Osteoblast (primary cell): ENCODE measurements around the gene APOC3. TPM values are rescaled to one million over a fixed set of nuclear protein-coding genes. Genes with fewer than 3 reads are reported as not detected.
A peak's percentile ranks its signal among the peaks of the same experiment; 100 is the strongest.

Source experiments
- DNase-seq: peaks from one replicate; pipeline ENCODE4 v3.0.0; 2011; ENCODE audit warnings: low spot score, mixed read lengths; ENCODE audit not compliant: insufficient read length; ENCODE audit errors: missing footprints
- H2AFZ ChIP-seq: 2 replicates; pipeline ENCODE4 v1.6.0; 2011; ENCODE audit warnings: mild to moderate bottlenecking, low read length
- H3K27ac ChIP-seq: 2 replicates; pipeline ENCODE4 v1.5.1; 2011; ENCODE audit warnings: mild to moderate bottlenecking, low read depth, low read length, moderate library complexity
- H3K27me3 ChIP-seq: 2 replicates; pipeline ENCODE4 v1.6.0; 2012; ENCODE audit warnings: mild to moderate bottlenecking, control low read depth, inconsistent platforms, low read length, moderate library complexity; ENCODE audit not compliant: insufficient read depth
- H3K36me3 ChIP-seq: 2 replicates; pipeline ENCODE4 v1.5.1; 2011; ENCODE audit warnings: mild to moderate bottlenecking, low read length, control low read depth, moderate library complexity; ENCODE audit not compliant: insufficient read depth
- H3K4me1 ChIP-seq: 2 replicates; pipeline ENCODE4 v1.5.1; 2011; ENCODE audit warnings: mild to moderate bottlenecking, low read length, control low read depth, moderate library complexity; ENCODE audit not compliant: insufficient read depth
- H3K4me2 ChIP-seq: 2 replicates; pipeline ENCODE4 v1.6.0; 2011; ENCODE audit warnings: mild to moderate bottlenecking, low read length; ENCODE audit not compliant: insufficient read depth
- H3K4me3 ChIP-seq: fragments of 200-600 bp; sonication (generic); 3 replicates; pipeline ENCODE4 v1.5.1; 2012; ENCODE audit warnings: mild to moderate bottlenecking, low read length, inconsistent platforms; ENCODE audit not compliant: insufficient read depth
- H3K79me2 ChIP-seq: 2 replicates; pipeline ENCODE4 v1.6.0; 2012; ENCODE audit warnings: mild to moderate bottlenecking, low read length, control low read depth, inconsistent platforms; ENCODE audit not compliant: insufficient read depth
- H3K9me3 ChIP-seq: 2 replicates; pipeline ENCODE4 v1.5.1; 2011; ENCODE audit warnings: low read depth, low read length, control low read depth
- H4K20me1 ChIP-seq: 2 replicates; pipeline ENCODE4 v1.6.0; 2012; ENCODE audit warnings: mild to moderate bottlenecking, low read length, control low read depth; ENCODE audit not compliant: insufficient read depth
- total RNA-seq: library from RNA; depleted of rRNA; stranded (reverse); fragments of >200 nt; gene quantifications from 2 replicates; pipeline ENCODE4 v1.2.3, GENCODE V29; 2012
- TF ChIP-seq, protein P1 (sequence below): IDR thresholded peaks from 2 replicates; pipeline ENCODE4 v1.5.1; 2011; ENCODE audit warnings: mild to moderate bottlenecking, low read depth, low read length, moderate library complexity; ENCODE audit errors: extremely low read depth

APOC3 gene
- total RNA-seq, 1 donor, result not detected

DNA sequence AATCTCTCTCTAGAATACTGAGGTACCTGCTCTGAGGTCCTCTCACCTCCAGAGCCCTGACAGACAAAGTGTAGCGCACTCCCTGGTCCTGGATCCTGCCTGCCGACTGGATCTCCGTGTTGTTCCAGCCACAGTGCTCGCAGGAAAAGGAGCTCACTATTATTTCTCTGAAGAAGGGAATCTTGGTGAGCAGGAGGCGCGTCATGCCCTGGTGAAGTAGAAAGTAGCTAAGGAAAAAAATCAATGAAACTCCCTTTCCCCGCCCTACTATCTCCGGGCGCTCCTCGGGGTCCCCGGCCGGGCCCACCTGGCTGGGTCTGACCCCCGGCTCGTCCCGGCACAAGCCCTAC, 42.3 kb upstream of the APOC3 start:
- DNase-seq, result peak; percentile 38
- TF ChIP-seq, protein P1, sequence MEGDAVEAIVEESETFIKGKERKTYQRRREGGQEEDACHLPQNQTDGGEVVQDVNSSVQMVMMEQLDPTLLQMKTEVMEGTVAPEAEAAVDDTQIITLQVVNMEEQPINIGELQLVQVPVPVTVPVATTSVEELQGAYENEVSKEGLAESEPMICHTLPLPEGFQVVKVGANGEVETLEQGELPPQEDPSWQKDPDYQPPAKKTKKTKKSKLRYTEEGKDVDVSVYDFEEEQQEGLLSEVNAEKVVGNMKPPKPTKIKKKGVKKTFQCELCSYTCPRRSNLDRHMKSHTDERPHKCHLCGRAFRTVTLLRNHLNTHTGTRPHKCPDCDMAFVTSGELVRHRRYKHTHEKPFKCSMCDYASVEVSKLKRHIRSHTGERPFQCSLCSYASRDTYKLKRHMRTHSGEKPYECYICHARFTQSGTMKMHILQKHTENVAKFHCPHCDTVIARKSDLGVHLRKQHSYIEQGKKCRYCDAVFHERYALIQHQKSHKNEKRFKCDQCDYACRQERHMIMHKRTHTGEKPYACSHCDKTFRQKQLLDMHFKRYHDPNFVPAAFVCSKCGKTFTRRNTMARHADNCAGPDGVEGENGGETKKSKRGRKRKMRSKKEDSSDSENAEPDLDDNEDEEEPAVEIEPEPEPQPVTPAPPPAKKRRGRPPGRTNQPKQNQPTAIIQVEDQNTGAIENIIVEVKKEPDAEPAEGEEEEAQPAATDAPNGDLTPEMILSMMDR, result no peak
- peak overlapping the region; percentile 92 for H3K4me3 ChIP-seq

DNA sequence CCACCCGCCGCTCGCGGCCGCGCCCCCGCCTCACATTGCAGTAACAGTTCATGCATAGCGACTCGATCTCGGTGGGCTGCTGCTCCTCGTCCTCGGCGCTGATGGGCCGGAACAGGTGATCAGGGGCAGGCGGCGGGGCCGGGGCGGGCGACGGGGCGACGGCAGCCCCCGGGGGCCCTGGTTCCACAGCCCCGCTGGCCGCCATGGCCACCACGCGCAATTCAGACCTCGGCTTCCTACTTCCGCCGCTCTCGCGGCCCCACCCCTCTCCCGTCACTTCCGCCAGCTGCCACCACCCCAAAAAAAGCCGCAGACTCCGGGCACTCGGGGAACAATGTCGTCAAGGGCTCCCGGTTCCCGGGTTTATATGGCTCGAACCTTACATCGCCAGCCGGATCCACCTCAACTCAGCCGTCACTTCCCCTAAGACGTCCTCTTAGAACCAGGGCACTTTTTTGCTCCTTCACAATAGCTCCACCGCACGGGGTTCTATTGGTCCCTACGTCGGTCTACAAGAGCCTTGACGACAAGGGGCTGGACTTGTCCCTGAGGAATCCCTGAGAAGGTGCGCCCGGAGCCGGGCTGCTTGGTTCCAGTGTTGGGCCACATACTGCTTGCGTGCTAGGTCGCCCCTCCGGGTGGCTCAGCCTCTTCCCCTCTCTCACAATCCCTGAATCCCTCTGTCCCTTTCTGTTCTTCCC, 41.8 kb upstream of the APOC3 start, which contains the start of gene ZPR1:
Gene ZPR1, minus strand, starts transcription at position 238 of the 701 bp plus-strand sequence. Its CDS starts 33 bp downstream, at position 205.
- H3K27me3 ChIP-seq, result no peaks in the 10 kb centered on the region
- H3K4me1 ChIP-seq, result peaks cover 39% of the 10 kb centered on the region
- H4K20me1 ChIP-seq, result no peaks in the 10 kb centered on the region
- DNase-seq, result peak; percentile 98
- peak within 1 kb of the TSS; percentile 97 for H2AFZ ChIP-seq
- H3K9me3 ChIP-seq, result no peaks in the 10 kb centered on the region
- H3K79me2 ChIP-seq, result peaks cover 39% of the 10 kb centered on the region
- H3K27ac ChIP-seq, result peak within 1 kb of the TSS; percentile 97
- peaks cover 38% of the 10 kb centered on the region for H3K36me3 ChIP-seq
- H3K4me3 ChIP-seq, result peak within 1 kb of the TSS; percentile 92
- TF ChIP-seq, protein P1, result no peak
- peak within 1 kb of the TSS; percentile 93 for H3K4me2 ChIP-seq

More for the DNA sequence above, 42.3 kb upstream of the APOC3 start:
- H2AFZ ChIP-seq, result peak overlapping the region; percentile 28
- H3K36me3 ChIP-seq, result peaks cover 43% of the 10 kb centered on the region
- no peaks in the 10 kb centered on the region for H4K20me1 ChIP-seq
- no peaks in the 10 kb centered on the region for H3K9me3 ChIP-seq
- peaks cover 39% of the 10 kb centered on the region for H3K4me1 ChIP-seq
- no peaks in the 10 kb centered on the region for H3K27me3 ChIP-seq
- peaks cover 39% of the 10 kb centered on the region for H3K79me2 ChIP-seq
- H3K4me2 ChIP-seq, result peak overlapping the region; percentile 93
- H3K27ac ChIP-seq, result peak overlapping the region; percentile 97

DNA sequence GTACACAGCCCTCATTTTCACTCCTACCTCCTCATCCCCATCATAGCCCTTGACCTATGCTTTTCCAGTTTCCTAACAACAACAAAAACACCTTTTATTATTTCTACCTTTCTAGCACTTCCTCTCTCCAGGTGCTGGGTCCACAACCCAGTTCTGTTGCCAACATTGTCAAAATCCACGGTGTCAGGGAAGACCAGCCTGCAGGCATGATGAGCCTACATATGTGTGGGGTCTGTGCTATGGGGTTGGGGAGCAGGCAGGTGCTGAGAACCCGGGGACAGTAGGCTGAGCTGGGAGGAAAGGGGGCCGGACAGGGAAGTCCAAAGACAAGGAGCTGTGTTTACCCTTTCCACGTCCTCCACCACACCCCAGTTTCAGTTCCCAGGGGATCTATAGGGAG, 41.2 kb upstream of the APOC3 start:
- Histone ChIP-seq H3K9me3 (no peaks in the 10 kb centered on the region), H3K27me3 (no peaks in the 10 kb centered on the region), H3K36me3 (peaks cover 32% of the 10 kb centered on the region), H3K4me3 (peak overlapping the region; percentile 92), H4K20me1 (no peaks in the 10 kb centered on the region), H3K4me2 (peak overlapping the region; percentile 93), H3K79me2 (peaks cover 34% of the 10 kb centered on the region), H3K4me1 (peaks cover 39% of the 10 kb centered on the region), H3K27ac (peak overlapping the region; percentile 97), H2AFZ (peak overlapping the region; percentile 97)
- DNase-seq, result no peak
- TF ChIP-seq, protein P1, result no peak

DNA sequence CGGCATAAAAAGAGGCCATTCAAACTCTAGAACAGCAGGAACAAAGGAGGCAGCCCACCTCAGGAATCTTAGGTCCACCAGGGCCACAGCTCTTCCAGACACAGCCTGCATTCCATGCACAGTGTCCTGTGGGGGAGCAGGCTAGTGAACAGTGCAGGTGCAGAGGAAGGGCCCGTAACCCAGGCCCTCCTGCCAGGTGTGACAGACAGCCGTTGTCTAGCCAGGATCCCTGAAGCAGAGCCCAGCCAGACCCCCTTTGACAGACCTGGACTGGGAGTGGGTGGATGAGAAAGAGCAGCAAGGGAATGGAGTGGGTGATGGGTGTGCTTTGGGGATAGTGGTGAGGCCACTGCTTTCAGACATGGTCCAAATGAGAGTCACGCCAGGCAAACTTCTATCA, 40.7 kb upstream of the APOC3 start:
- H3K36me3 ChIP-seq, result peaks cover 27% of the 10 kb centered on the region
- no peak overlapping the region for H3K4me3 ChIP-seq
- H3K4me1 ChIP-seq, result peaks cover 42% of the 10 kb centered on the region
- TF ChIP-seq, protein P1, result no peak
- peak overlapping the region; percentile 93 for H3K4me2 ChIP-seq
- H3K9me3 ChIP-seq, result no peaks in the 10 kb centered on the region
- DNase-seq, result peak; percentile 73
- H2AFZ ChIP-seq, result no peak overlapping the region
- H3K79me2 ChIP-seq, result peaks cover 34% of the 10 kb centered on the region
- H3K27ac ChIP-seq, result no peak overlapping the region
- no peaks in the 10 kb centered on the region for H3K27me3 ChIP-seq
- H4K20me1 ChIP-seq, result no peaks in the 10 kb centered on the region
